Adipocyte (in vitro differentiated cells): ENCODE data around the gene ANXA5.

Experiments
- DNase-seq: peaks from one replicate; pipeline ENCODE4 v3.0.0-alpha.2; 2015; ENCODE audit warnings: low read depth
- H3K27me3 ChIP-seq: replicated peaks from 2 replicates; pipeline ENCODE4 v1.7.0; 2013; ENCODE audit warnings: mild to moderate bottlenecking, low read length, moderate library complexity; ENCODE audit not compliant: control insufficient read depth, insufficient read depth
- H3K36me3 ChIP-seq: 2 replicates; pipeline ENCODE4 v1.7.0; 2013; ENCODE audit warnings: low read length, mild to moderate bottlenecking, moderate library complexity; ENCODE audit not compliant: control insufficient read depth, insufficient read depth, severe bottlenecking
- H3K4me1 ChIP-seq: 2 replicates; pipeline ENCODE4 v1.7.0; 2013; ENCODE audit warnings: mild to moderate bottlenecking, low read length, moderate library complexity; ENCODE audit not compliant: control insufficient read depth, insufficient read depth
- H3K4me3 ChIP-seq: 2 replicates; pipeline ENCODE4 v1.7.0; 2013; ENCODE audit warnings: mild to moderate bottlenecking, low read length, moderate library complexity
- H3K9ac ChIP-seq: 2 replicates; pipeline ENCODE4 v1.7.0; 2013; ENCODE audit warnings: mild to moderate bottlenecking, low read length, moderate library complexity
- H3K9me3 ChIP-seq: 2 replicates; pipeline ENCODE4 v1.7.0; 2013; ENCODE audit warnings: mild to moderate bottlenecking, low read length, moderate library complexity; ENCODE audit not compliant: control insufficient read depth

ANXA5 gene

GRCh38 chr4:121642292-121642691 is 54.5 kb downstream of the ANXA5 start:
- Histone ChIP-seq H3K27me3 (no peaks in the 10 kb centered on the region), H3K4me1 (no peaks in the 10 kb centered on the region), H3K4me3 (no peak overlapping the region), H3K9ac (no peak overlapping the region), H3K36me3 (no peaks in the 10 kb centered on the region), H3K9me3 (no peaks in the 10 kb centered on the region)
- no peak for DNase-seq

GRCh38 chr4:121633653-121634052 is 63.1 kb downstream of the ANXA5 start:
- H3K9me3 ChIP-seq: no peaks in the 10 kb centered on the region
- H3K9ac ChIP-seq: no peak overlapping the region
- H3K27me3 ChIP-seq: no peaks in the 10 kb centered on the region
- no peaks in the 10 kb centered on the region for H3K4me1 ChIP-seq
- no peaks in the 10 kb centered on the region for H3K36me3 ChIP-seq
- no peak overlapping the region for H3K4me3 ChIP-seq
- DNase-seq: no peak

- Histone ChIP-seq H3K9ac (no peak overlapping the region), H3K4me3 (no peak overlapping the region), H3K9me3 (no peaks in the 10 kb centered on the region), H3K4me1 (no peaks in the 10 kb centered on the region), H3K36me3 (no peaks in the 10 kb centered on the region), H3K27me3 (no peaks in the 10 kb centered on the region)
- no peak for DNase-seq
These were observed 64.1 kb downstream of the ANXA5 start for GRCh38 chr4:121632636-121633035.
